GM12892 (cell line): Measurements from ENCODE around the gene NOS1.

ENCODE experiments used
- POLR2A ChIP-seq: IDR thresholded peaks from 2 replicates; pipeline ENCODE4 v1.6.1; 2011; ENCODE audit warnings: low read depth, low read length, control low read depth
- POLR2AphosphoS5 ChIP-seq: IDR thresholded peaks from 2 replicates; pipeline ENCODE4 v1.6.1; 2011; ENCODE audit warnings: low read depth, low read length, control low read depth
- TAF1 ChIP-seq: IDR thresholded peaks from 2 replicates; pipeline ENCODE4 v1.6.1; 2011; ENCODE audit warnings: low read depth, mild to moderate bottlenecking, control low read depth, low read length, borderline replicate concordance

- no peak for TF ChIP-seq POLR2A
- TF ChIP-seq POLR2AphosphoS5, result no peak
- TF ChIP-seq TAF1, result no peak
Measured at GRCh38 chr12:117377758-117378157, 16.3 kb upstream of the NOS1 start.
